Liver (tissue), 3 donors: ENCODE results near the gene TNNT1.

ENCODE experiments used
- CTCF ChIP-seq: fragments of 150-350 bp; IDR thresholded peaks from 2 replicates; pipeline ENCODE4 v1.5.1; 2017; ENCODE audit warnings: improper control_type of control experiment, low read depth, low read length; ENCODE audit not compliant: missing input control
- FOXA1 ChIP-seq: IDR thresholded peaks from 2 replicates; pipeline ENCODE4 v1.6.1; 2016; ENCODE audit warnings: antibody characterized with exemption
- REST ChIP-seq: IDR thresholded peaks from 2 replicates; pipeline ENCODE4 v1.6.1; 2016; ENCODE audit warnings: antibody characterized with exemption, mild to moderate bottlenecking
- SP1 ChIP-seq: IDR thresholded peaks from 2 replicates; pipeline ENCODE4 v1.6.1; 2018; ENCODE audit warnings: antibody characterized with exemption, mild to moderate bottlenecking
- TF ChIP-seq, protein P1 (sequence below): IDR thresholded peaks from 2 replicates; pipeline ENCODE4 v1.6.1; 2016; ENCODE audit warnings: antibody characterized with exemption
- TF ChIP-seq, protein P2 (sequence below): IDR thresholded peaks from 2 replicates; pipeline ENCODE4 v1.6.1; 2016; ENCODE audit warnings: antibody characterized with exemption
- donor health status: healthy.
- donor health status: healthy.

- TF ChIP-seq CTCF (no peak), REST (no peak), SP1 (no peak), FOXA1 (no peak)
- TF ChIP-seq, protein P1, sequence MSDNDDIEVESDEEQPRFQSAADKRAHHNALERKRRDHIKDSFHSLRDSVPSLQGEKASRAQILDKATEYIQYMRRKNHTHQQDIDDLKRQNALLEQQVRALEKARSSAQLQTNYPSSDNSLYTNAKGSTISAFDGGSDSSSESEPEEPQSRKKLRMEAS: no peak
- TF ChIP-seq, protein P2, sequence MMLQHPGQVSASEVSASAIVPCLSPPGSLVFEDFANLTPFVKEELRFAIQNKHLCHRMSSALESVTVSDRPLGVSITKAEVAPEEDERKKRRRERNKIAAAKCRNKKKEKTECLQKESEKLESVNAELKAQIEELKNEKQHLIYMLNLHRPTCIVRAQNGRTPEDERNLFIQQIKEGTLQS: no peak
Observed at GRCh38 chr19:55153652-55154264, 4.8 kb upstream of the TNNT1 start.
